Esophagus muscularis mucosa (tissue), 4 donors: Measurements from ENCODE around the gene TBX15.

Experiments
- CTCF ChIP-seq, 3 experiments: fragments of 200-600 bp in 2 of 3; fragments of 450-650 bp in 1 of 3; sonication (generic) in 2 of 3; IDR thresholded peaks; one replicate each; pipeline ENCODE4 v1.5.1; 2017 to 2019; ENCODE audit warnings: antibody characterized with exemption in 3 of 3, mild to moderate bottlenecking in 2 of 3, moderate library complexity in 1 of 3
- EP300 ChIP-seq: sonication (generic); formaldehyde crosslinking; IDR thresholded peaks from one replicate; pipeline ENCODE4 v1.6.1; 2017; ENCODE audit warnings: antibody characterized with exemption
- POLR2A ChIP-seq: fragments of 450-650 bp; IDR thresholded peaks from one replicate; pipeline ENCODE4 v1.6.1; 2017; ENCODE audit warnings: antibody characterized with exemption, moderate library complexity, mild to moderate bottlenecking, low read depth
- POLR2AphosphoS5 ChIP-seq, 2 donors: sonication (generic); formaldehyde crosslinking; IDR thresholded peaks; one replicate each; pipeline ENCODE4 v1.6.1; 2017; ENCODE audit warnings: antibody characterized with exemption in 2 of 2

- TF ChIP-seq CTCF (IDR thresholded peaks at IDR 0.05) (no peak), POLR2AphosphoS5 (IDR thresholded peaks at IDR 0.05) (no peak), EP300 (no peak), POLR2A (no peak)
Observed at GRCh38 chr1:118992237-118992825, 4.2 kb upstream of the TBX15 start.
